DOHH2 (cell line): ENCODE measurements around the gene PRDM16.

Experiments used
- CTCF ChIP-seq: fragments of 200-600 bp; sonication (generic); IDR thresholded peaks from one replicate; pipeline ENCODE4 v1.5.1; 2014; ENCODE audit warnings: antibody characterized with exemption, mild to moderate bottlenecking, low read depth, low read length; ENCODE audit not compliant: poor library complexity, severe bottlenecking
- EZH2phosphoT487 ChIP-seq: fragments of 200-600 bp; sonication (generic); IDR thresholded peaks from 2 replicates; pipeline ENCODE4 v1.6.1; 2017; ENCODE audit warnings: borderline replicate concordance, mild to moderate bottlenecking, antibody characterized with exemption, low read length, moderate library complexity, mixed read lengths

- TF ChIP-seq CTCF (no peak), EZH2phosphoT487 (no peak)
Measured at GRCh38 chr1:3116150-3116510, 47.1 kb downstream of the PRDM16 start.
